Lower lobe of right lung (tissue), 2 donors: Measurements from ENCODE around the gene RPL22. TPM values are rescaled to one million over a fixed set of nuclear protein-coding genes. Genes with fewer than 3 reads are reported as not detected.

Experiments
- ATAC-seq, 2 donors: fragments of 200-7000 bp; cut with Tn5 transposase; one replicate each; pipeline ENCODE4 v1.9.1; 2020 to 2022; ENCODE audit warnings: mild to moderate bottlenecking in 2 of 2, moderate library complexity in 2 of 2
- DNase-seq: peaks from one replicate; pipeline ENCODE4 v3.0.0-alpha.2; 2020
- H3K27ac ChIP-seq: fragments of 200-600 bp; one replicate; pipeline ENCODE4 v1.8.0; 2022
- H3K27me3 ChIP-seq: fragments of 200-600 bp; one replicate; pipeline ENCODE4 v1.8.0; 2022; ENCODE audit warnings: low read depth
- H3K36me3 ChIP-seq: fragments of 200-600 bp; one replicate; pipeline ENCODE4 v1.8.0; 2022; ENCODE audit warnings: mild to moderate bottlenecking
- H3K4me1 ChIP-seq: fragments of 200-600 bp; one replicate; pipeline ENCODE4 v1.8.0; 2022
- H3K4me3 ChIP-seq: fragments of 200-600 bp; one replicate; pipeline ENCODE4 v1.8.0; 2022; ENCODE audit warnings: mild to moderate bottlenecking
- H3K9me3 ChIP-seq: fragments of 200-600 bp; one replicate; pipeline ENCODE4 v1.8.0; 2022
- CTCF ChIP-seq: fragments of 200-600 bp; IDR thresholded peaks from one replicate; pipeline ENCODE4 v1.8.0; 2022; ENCODE audit warnings: antibody characterized with exemption, mild to moderate bottlenecking
- intact Hi-C: fragments of 100-400 bp; cut with DNase I; formaldehyde crosslinking; loops from one replicate; pipeline ENCODE4 v1.11.0; 2022
- total RNA-seq: library from RNA; stranded (reverse); fragmentation: NEBNext Ultra II Directional; extraction: Animal tissue kit (Norgen Biotek cat#: 25700); gene quantifications from one replicate; pipeline ENCODE4 v1.2.1, GENCODE V29; 2021
- donor health status: DM: no; HTN: yes; CAD: no; lungs with severe emphysema.

The RPL22 gene
- total RNA-seq, 1 donor from 2014 or later, result 317 TPM

GRCh38 chr1:6235296-6235677 is 35.9 kb upstream of the RPL22 start:
- intact Hi-C loops, result no loop called here
- ATAC-seq (peak; percentile 1 to 20), DNase-seq (no peak)
- H3K9me3 ChIP-seq, result no peaks in the 10 kb centered on the region
- TF ChIP-seq CTCF, result no peak
- H3K27me3 ChIP-seq, result peaks cover 14% of the 10 kb centered on the region
- H3K4me1 ChIP-seq, result peaks cover 16% of the 10 kb centered on the region
- peaks cover 35% of the 10 kb centered on the region for H3K36me3 ChIP-seq
- peak overlapping the region; percentile 71 for H3K27ac ChIP-seq
- peak overlapping the region; percentile 80 for H3K4me3 ChIP-seq

- no peak for DNase-seq
- Histone ChIP-seq H3K4me1 (peaks cover 16% of the 10 kb centered on the region), H3K36me3 (peaks cover 41% of the 10 kb centered on the region), H3K4me3 (peak overlapping the region; percentile 80), H3K9me3 (no peaks in the 10 kb centered on the region), H3K27me3 (peaks cover 9% of the 10 kb centered on the region), H3K27ac (peak overlapping the region; percentile 71)
- intact Hi-C loops, result no loop called here
- no peak for ATAC-seq
- no peak for TF ChIP-seq CTCF
Observed at GRCh38 chr1:6234502-6235295, 35.3 kb upstream of the RPL22 start.

GRCh38 chr1:6233376-6233775 is 34.0 kb upstream of the RPL22 start:
- H3K27me3 ChIP-seq, result no peaks in the 10 kb centered on the region
- no peak for TF ChIP-seq CTCF
- DNase-seq, result no peak
- no peak overlapping the region for H3K4me3 ChIP-seq
- no peak for ATAC-seq
- intact Hi-C loops, result no loop called here
- peaks cover 16% of the 10 kb centered on the region for H3K4me1 ChIP-seq
- peaks cover 52% of the 10 kb centered on the region for H3K36me3 ChIP-seq
- H3K27ac ChIP-seq, result no peak overlapping the region
- H3K9me3 ChIP-seq, result no peaks in the 10 kb centered on the region

- DNase-seq (no peak), ATAC-seq (no peak)
- no peak overlapping the region for H3K27ac ChIP-seq
- TF ChIP-seq CTCF, result no peak
- intact Hi-C loops, result no loop called here
- H3K4me3 ChIP-seq, result no peak overlapping the region
- peaks cover 7% of the 10 kb centered on the region for H3K4me1 ChIP-seq
- H3K36me3 ChIP-seq, result peaks cover 88% of the 10 kb centered on the region
- H3K9me3 ChIP-seq, result no peaks in the 10 kb centered on the region
- H3K27me3 ChIP-seq, result no peaks in the 10 kb centered on the region
Observed at GRCh38 chr1:6225651-6226050, 26.3 kb upstream of the RPL22 start.

GRCh38 chr1:6224718-6225117 is 25.3 kb upstream of the RPL22 start:
- Histone ChIP-seq H3K9me3 (no peaks in the 10 kb centered on the region), H3K27ac (no peak overlapping the region), H3K4me1 (peaks cover 7% of the 10 kb centered on the region), H3K27me3 (no peaks in the 10 kb centered on the region), H3K36me3 (peaks cover 79% of the 10 kb centered on the region), H3K4me3 (no peak overlapping the region)
- ATAC-seq, result no peak
- intact Hi-C loops, result no loop called here
- no peak for DNase-seq
- TF ChIP-seq CTCF, result no peak
